ENCODE results near the gene STK11. TPM values are rescaled to one million over a fixed set of nuclear protein-coding genes. Genes with fewer than 3 reads are reported as not detected.
"Not testable (repeated sequence)": the region's sequence is repeated elsewhere in the genome, so short reads cannot be mapped to it uniquely, and the experiment has no call there.

The STK11 gene
- total RNA-seq, 1 donor from 2014 or later, result 69.3 TPM

- DNase-seq (ENCODE audit: low read depth in 2 of 2), result no peak
These were observed 729 bp downstream of the STK11 start for GRCh38 chr19:1206150-1206863.

- DNase-seq (ENCODE audit: low read depth in 2 of 2), result peak in 1 of 2 donors; percentile 23
These were observed 1.4 kb downstream of the STK11 start for GRCh38 chr19:1206864-1207450.

- DNase-seq (ENCODE audit: low read depth in 2 of 2), result not testable (repeated sequence)
These were observed 3.3 kb downstream of the STK11 start for GRCh38 chr19:1208830-1209229.

- no peak for DNase-seq (ENCODE audit: low read depth in 2 of 2)
These were observed 4.6 kb downstream of the STK11 start for GRCh38 chr19:1210227-1210538.

GRCh38 chr19:1211494-1212234 lies 6.1 kb downstream of the STK11 start:
- peak; percentile 87 to 89 for DNase-seq (ENCODE audit: low read depth in 2 of 2)

GRCh38 chr19:1213391-1214286 lies 8.1 kb downstream of the STK11 start:
- peak; percentile 84 to 97 for DNase-seq (ENCODE audit: low read depth in 2 of 2)

GRCh38 chr19:1214299-1214861 lies 8.8 kb downstream of the STK11 start:
- no peak for DNase-seq (ENCODE audit: low read depth in 2 of 2)

- peak in 1 of 2 donors; percentile 20 for DNase-seq (ENCODE audit: low read depth in 2 of 2)
These were observed 9.5 kb downstream of the STK11 start for GRCh38 chr19:1214862-1215731.

GRCh38 chr19:1216756-1217155 lies 11.2 kb downstream of the STK11 start:
- DNase-seq (ENCODE audit: low read depth in 2 of 2), result no peak

GRCh38 chr19:1217366-1217765 lies 11.8 kb downstream of the STK11 start:
- no peak for DNase-seq (ENCODE audit: low read depth in 2 of 2)

- DNase-seq (ENCODE audit: low read depth in 2 of 2), result no peak
These were observed 13.4 kb downstream of the STK11 start for GRCh38 chr19:1218751-1219567.

- no peak for DNase-seq (ENCODE audit: low read depth in 2 of 2)
These were observed 14.4 kb downstream of the STK11 start for GRCh38 chr19:1219786-1220476.

- no peak for DNase-seq (ENCODE audit: low read depth in 2 of 2)
These were observed 14.9 kb downstream of the STK11 start for GRCh38 chr19:1220477-1220930.

GRCh38 chr19:1220976-1221903 lies 15.7 kb downstream of the STK11 start:
- DNase-seq (ENCODE audit: low read depth in 2 of 2), result peak; percentile 49 to 75

GRCh38 chr19:1221904-1222255 lies 16.3 kb downstream of the STK11 start:
- DNase-seq (ENCODE audit: low read depth in 2 of 2), result no peak

GRCh38 chr19:1222394-1222793 lies 16.8 kb downstream of the STK11 start:
- DNase-seq (ENCODE audit: low read depth in 2 of 2), result no peak

GRCh38 chr19:1223018-1223855 lies 17.7 kb downstream of the STK11 start:
- DNase-seq (ENCODE audit: low read depth in 2 of 2), result peak in 1 of 2 donors; percentile 64
